Dendritic cell treated with granulocyte-macrophage colony-stimulating factor and Interleukin-4, amounts not matched to agents 40 ng/mL and 50 ng/mL, for 4 days (primary cell): Measurements from ENCODE around the gene ELMOD1.
"Not testable (repeated sequence)": the region's sequence is repeated elsewhere in the genome, so short reads cannot be mapped to it uniquely, and the experiment has no call there.

Experiments used
- H3K27ac Mint-ChIP-seq: one replicate; pipeline ENCODE4 v1.8.0; 2022; ENCODE audit warnings: mild to moderate bottlenecking, mixed read lengths
- H3K27me3 Mint-ChIP-seq: one replicate; pipeline ENCODE4 v1.8.0; 2022; ENCODE audit warnings: mild to moderate bottlenecking, mixed read lengths
- H3K36me3 Mint-ChIP-seq: one replicate; pipeline ENCODE4 v1.8.0; 2022; ENCODE audit warnings: low read depth, mixed read lengths
- H3K4me1 Mint-ChIP-seq: one replicate; pipeline ENCODE4 v1.8.0; 2022; ENCODE audit warnings: low read depth, mixed read lengths
- H3K4me3 Mint-ChIP-seq: one replicate; pipeline ENCODE4 v1.8.0; 2022; ENCODE audit warnings: mild to moderate bottlenecking, moderate library complexity, mixed read lengths
- H3K9me3 Mint-ChIP-seq: one replicate; pipeline ENCODE4 v1.8.0; 2022; ENCODE audit warnings: mixed read lengths
- intact Hi-C: fragments of 100-400 bp; cut with micrococcal nuclease; formaldehyde crosslinking; loops from one replicate; pipeline ENCODE4 v1.15.0; 2022

ELMOD1 gene

DNA sequence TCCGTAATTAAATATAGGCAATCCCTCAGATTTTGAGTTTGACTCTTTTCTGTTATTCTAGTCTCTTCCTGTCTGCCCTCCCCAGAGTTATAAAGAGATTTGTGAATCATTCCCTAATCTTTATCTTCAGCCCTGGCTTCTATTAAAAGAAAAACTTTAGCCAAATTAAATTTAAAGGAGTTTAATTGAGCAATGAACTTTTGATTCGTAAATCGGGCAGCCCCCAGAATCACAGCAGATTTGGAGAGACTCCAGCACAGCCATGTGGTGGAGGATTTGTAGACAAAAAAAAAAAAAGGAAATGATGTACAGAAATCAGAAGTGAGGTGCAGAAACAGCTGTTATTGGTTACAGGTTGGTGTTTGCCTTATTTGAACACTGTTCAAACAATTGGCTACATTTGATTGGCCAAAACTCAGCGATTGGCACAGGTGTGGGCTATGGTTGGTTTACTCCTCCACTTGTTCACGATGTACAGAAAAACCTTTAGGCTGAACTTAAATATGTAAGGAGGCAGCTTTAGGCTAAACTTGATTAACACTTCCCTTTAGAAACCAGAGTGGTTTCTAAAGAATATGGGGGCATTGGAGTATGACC is 23.1 kb upstream of the ELMOD1 start:
- intact Hi-C loops = no loop called here
- Mint-ChIP-seq H3K4me1 (peaks cover 32% of the 10 kb centered on the region), H3K9me3 (no peaks in the 10 kb centered on the region), H3K36me3 (peaks cover 11% of the 10 kb centered on the region), H3K27ac (no peak overlapping the region), H3K27me3 (peaks cover 13% of the 10 kb centered on the region), H3K4me3 (no peak overlapping the region)

DNA sequence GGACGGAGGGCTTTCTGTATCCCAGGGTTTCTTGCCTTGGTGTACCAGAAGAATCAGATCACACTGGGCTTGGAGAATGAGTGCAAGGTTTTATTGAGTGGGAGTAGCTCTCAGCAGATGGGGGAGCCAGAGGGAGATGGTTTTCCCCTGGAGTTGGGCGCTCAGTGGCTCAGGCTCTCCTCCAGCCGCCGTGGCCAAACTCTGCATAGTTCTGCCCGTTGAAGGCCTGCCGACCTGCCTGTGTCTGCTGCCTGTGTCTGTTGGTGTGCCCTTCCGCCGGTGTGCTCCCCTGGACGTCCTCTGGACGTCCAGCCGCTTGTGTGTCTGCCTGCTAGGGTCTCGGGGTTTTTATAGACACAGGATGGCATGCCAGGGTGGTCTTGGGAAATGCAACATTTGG is 20.9 kb upstream of the ELMOD1 start:
- H3K27ac Mint-ChIP-seq = no peak overlapping the region
- peaks cover 18% of the 10 kb centered on the region for H3K4me1 Mint-ChIP-seq
- intact Hi-C loops = no loop called here
- H3K36me3 Mint-ChIP-seq = peaks cover 8% of the 10 kb centered on the region
- H3K27me3 Mint-ChIP-seq = peaks cover 15% of the 10 kb centered on the region
- no peak overlapping the region for H3K4me3 Mint-ChIP-seq
- no peaks in the 10 kb centered on the region for H3K9me3 Mint-ChIP-seq

DNA sequence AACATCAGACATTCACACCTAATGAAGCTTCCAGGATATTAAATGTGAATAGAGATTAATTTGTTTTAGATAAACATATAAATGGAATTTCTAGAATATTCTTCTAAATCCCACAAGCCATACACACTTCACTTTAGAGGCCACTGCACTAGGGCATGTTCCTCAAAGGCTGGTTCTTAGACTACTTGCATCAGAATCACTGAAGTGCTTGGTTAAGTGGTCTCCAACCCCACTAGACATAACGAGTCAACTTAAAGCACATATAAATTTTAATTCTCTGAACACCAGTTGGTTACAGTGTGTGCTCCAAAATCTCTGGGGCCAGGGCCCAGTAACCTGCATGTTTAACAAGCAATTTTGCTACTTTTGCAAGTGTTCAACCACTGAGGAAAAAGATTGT is 17.5 kb upstream of the ELMOD1 start:
- peaks cover 15% of the 10 kb centered on the region for H3K27me3 Mint-ChIP-seq
- H3K36me3 Mint-ChIP-seq = no peaks in the 10 kb centered on the region
- H3K9me3 Mint-ChIP-seq = no peaks in the 10 kb centered on the region
- H3K4me1 Mint-ChIP-seq = no peaks in the 10 kb centered on the region
- H3K4me3 Mint-ChIP-seq = no peak overlapping the region
- no peak overlapping the region for H3K27ac Mint-ChIP-seq
- intact Hi-C loops = no loop called here

DNA sequence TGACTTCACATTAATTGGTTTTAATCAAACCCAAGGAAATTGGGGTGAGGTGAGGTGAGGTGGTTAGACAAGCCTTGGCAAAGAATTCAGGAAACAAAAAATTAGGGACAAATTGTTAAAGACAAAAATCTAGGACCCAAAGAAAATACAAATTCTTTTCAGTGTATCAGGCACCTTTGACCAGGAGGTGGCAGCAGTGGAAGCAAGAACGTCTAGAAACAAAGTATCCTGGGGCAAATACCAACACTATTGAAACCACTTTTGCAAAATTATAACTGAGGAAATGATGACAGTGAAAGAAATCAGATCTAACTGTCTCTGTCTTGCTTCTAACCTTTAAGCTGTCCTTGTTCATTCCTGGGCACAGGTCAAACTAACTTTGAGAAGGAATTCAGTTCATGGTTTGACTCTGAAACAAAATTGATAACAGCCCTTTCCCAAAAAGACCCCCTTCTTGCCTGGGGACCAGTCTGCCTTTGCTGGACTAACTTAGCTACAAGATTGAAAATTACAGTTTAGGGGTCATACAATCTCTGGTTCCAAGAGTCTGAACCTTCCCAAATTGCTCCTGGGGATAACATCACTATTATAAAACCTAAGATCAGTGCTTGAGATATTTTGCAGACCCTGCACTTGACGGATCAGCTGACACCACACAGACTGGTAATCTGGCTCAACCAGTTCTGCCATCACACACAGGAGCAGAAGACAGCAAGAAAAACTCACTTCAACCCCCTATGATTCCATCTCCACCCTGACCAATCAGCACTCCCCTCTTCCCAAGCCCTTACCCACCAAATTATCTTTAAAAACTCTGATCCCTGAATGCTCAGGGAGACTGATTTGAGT is 14.2 kb upstream of the ELMOD1 start:
- H3K27me3 Mint-ChIP-seq, H3K36me3 Mint-ChIP-seq, H3K4me3 Mint-ChIP-seq, H3K27ac Mint-ChIP-seq, H3K4me1 Mint-ChIP-seq, H3K9me3 Mint-ChIP-seq: not testable (repeated sequence)
- intact Hi-C loops = loop anchor here (1.0 kb wide), 1 partner anchor 113 kb away; no protein-coding TSS in a partner anchor

DNA sequence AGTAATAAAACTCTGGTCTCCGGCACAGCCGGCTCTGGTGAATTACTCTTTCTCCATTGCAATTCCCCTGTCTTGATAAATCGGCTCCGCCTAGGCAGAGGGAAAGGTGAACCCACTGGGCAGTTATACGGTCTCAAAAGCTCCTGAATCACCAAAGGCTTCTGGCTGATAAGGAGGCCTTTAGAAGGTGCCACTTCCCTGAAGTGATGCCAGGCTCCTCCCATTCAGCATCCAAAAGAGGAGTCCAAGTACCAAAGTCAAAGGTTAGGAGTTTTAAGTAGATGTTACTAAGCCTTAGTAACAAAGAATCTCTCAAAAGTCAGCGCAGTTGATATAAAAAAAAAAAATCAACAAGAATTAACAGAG is 13.6 kb upstream of the ELMOD1 start:
- no peaks in the 10 kb centered on the region for H3K36me3 Mint-ChIP-seq
- intact Hi-C loops = no loop called here
- H3K4me3 Mint-ChIP-seq = no peak overlapping the region
- H3K9me3 Mint-ChIP-seq = peaks cover 8% of the 10 kb centered on the region
- H3K4me1 Mint-ChIP-seq = no peaks in the 10 kb centered on the region
- H3K27ac Mint-ChIP-seq = no peak overlapping the region
- H3K27me3 Mint-ChIP-seq = peaks cover 5% of the 10 kb centered on the region

DNA sequence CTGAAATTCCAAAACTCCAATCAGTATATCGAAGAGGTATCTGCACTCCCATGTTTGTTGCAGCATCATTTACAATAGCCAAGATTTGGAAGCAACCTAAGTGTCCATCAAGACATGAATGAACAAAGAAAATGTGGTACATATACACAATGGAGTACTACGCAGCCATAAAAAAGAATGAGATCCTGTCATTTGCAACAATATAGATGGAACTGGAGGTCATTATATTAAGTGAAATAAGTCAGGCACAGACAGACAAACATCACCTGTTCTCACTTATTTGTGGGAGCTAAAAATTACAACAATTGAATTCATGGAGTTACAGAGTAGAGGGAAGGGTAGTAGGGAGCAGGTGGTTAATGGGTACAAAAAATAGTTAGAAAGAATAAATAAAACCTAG is 11.8 kb upstream of the ELMOD1 start:
- H3K4me1 Mint-ChIP-seq, H3K27me3 Mint-ChIP-seq, H3K9me3 Mint-ChIP-seq, H3K27ac Mint-ChIP-seq, intact Hi-C loops, H3K4me3 Mint-ChIP-seq, H3K36me3 Mint-ChIP-seq: not testable (repeated sequence)

DNA sequence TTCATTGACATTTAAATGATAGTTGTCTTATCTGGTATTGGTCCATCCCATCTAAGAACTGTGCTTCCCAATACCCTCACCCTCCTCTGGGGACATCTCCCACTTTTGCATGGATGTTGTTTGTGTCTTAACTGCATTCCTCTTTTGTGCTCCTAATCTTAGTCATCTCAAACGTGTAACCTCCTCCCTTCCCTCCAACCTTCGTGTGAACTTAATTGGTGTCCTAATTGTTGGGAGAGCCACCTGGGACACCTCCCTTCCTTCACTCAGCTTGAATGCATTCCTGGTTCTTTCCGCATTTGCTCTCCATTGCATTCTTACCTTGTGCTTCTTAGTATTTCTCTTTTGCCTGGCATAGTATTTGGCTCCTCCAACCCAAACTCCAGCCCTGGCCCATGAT is 9.8 kb upstream of the ELMOD1 start:
- Mint-ChIP-seq H3K4me1 (no peaks in the 10 kb centered on the region), H3K4me3 (no peak overlapping the region), H3K36me3 (no peaks in the 10 kb centered on the region), H3K9me3 (peaks cover 8% of the 10 kb centered on the region), H3K27ac (no peak overlapping the region), H3K27me3 (peaks cover 16% of the 10 kb centered on the region)
- intact Hi-C loops = no loop called here

DNA sequence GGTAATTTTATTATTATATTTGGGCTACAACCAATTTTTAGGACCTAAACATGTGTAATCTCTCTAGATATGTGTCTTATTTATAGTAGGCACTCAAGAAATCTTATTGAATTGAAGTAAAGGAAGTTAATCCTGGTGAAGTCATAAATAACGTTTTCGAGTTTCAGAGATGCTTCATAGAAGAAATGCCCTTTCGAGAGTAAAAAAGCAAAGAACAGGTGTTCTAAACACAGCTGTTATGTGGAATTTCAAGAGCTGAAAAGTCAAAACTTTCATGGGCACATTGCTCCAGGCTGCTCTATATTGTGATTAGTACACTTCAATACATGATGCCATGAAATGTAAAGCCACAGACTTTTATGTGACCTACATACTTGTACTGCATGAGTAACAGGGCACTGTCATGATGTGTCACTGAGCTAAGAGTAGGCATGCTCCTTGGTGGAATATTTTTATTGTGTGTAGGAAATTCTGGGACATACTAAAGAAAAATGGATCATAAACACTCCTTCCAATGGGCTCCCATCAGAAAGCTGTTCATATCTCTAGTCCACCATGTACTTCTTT is 7.2 kb upstream of the ELMOD1 start:
- Mint-ChIP-seq H3K4me3 (no peak overlapping the region), H3K9me3 (peaks cover 8% of the 10 kb centered on the region), H3K4me1 (no peaks in the 10 kb centered on the region), H3K27ac (no peak overlapping the region), H3K36me3 (no peaks in the 10 kb centered on the region), H3K27me3 (peaks cover 35% of the 10 kb centered on the region)
- intact Hi-C loops = no loop called here

DNA sequence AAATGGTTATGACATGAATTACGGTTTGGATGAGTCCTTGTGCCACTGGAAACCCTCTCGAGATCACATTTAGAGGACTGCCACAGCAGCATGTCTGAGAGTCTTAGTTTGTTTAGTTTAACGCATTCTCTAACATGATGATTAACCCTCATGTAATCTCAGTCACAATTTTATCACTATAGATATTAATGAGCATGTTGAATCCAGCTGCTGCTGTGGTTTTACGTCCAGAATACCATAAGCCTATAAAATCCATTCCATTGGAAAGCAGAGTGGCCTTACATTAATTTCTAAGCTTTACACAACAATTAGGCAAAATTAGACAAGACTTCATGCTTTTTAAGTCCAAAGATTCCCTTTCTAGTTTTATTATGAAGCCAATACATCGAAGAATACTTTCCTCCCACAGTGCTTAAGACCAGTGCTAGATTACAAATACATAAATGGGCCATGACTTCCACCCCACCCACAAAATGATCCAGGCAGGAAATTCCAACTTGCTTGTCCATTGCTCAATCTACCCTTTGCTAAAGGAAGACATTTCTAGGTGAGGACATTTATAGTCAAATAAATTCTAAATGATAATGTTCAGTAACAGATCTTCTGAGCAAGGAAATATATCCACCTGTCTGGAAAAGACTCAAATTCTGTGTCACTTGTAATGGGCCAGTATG is 3.5 kb upstream of the ELMOD1 start:
- Mint-ChIP-seq H3K9me3 (no peaks in the 10 kb centered on the region), H3K4me3 (no peak overlapping the region), H3K27me3 (peaks cover 70% of the 10 kb centered on the region), H3K36me3 (no peaks in the 10 kb centered on the region), H3K4me1 (peaks cover 22% of the 10 kb centered on the region), H3K27ac (no peak overlapping the region)
- intact Hi-C loops = no loop called here

DNA sequence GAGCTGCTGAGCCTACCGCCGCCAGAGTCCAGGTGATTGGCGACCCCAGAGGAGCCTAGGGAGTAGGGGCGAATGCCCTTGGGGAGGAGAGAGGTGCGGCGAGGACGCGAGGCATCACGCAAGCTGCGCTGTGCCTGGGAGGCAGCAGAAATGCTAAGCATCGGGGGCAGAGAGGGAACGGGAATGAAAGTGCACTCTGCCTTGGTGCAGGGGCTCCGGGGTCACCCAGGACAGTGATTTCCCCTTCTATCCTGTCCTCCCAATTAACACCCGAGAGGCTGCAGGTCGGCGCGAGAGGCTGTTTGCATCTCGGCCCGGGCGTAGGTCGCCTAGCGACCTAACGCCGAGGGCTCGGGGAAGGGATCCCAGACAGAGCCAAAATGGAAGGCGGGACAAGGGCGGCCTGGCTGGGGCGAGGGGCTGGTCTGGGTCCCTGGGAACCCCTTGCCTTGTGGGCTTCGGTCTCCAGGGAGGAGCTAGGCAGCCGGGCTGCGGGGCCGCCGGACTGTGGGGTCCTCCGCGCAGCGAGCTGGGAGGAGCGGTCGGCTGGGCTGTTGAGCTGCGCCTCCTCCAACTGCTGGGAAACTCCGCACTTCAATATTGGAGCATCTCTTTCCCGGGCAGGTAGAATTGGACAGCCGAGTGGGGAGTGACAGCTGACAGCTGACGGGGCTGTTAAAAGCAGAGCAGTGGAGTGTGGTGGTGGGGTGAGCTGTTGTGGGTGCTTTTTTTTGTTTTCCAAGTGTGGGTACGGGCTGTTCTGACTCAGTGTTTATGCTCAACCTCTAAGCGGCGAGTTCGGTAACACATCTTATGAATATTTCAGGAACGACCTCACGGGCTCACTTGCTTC is 657 bp downstream of the ELMOD1 start:
- peak overlapping the region; percentile 73 for H3K4me3 Mint-ChIP-seq
- H3K9me3 Mint-ChIP-seq = no peaks in the 10 kb centered on the region
- H3K27ac Mint-ChIP-seq = no peak overlapping the region
- intact Hi-C loops = no loop called here
- peaks cover 22% of the 10 kb centered on the region for H3K4me1 Mint-ChIP-seq
- peaks cover 74% of the 10 kb centered on the region for H3K27me3 Mint-ChIP-seq
- no peaks in the 10 kb centered on the region for H3K36me3 Mint-ChIP-seq

DNA sequence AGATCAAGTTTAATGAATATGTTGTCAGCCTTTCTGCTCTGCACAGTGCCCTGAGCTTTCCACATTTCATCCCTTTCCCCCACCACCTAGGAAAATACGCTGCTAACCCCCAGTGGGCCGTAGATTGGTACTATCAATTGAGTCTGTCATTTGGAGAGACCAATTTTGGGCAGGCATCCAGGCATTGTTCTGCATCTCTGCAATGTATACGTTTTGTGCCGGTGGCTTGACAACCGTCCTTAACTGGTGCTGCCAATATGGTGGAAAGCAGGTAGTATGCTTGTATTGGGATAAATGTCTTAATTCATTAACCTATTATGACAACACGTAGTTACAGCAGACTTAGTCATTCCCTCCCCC is 1.3 kb downstream of the ELMOD1 start:
- Mint-ChIP-seq H3K4me3 (no peak overlapping the region), H3K27ac (no peak overlapping the region), H3K9me3 (no peaks in the 10 kb centered on the region), H3K4me1 (peaks cover 22% of the 10 kb centered on the region), H3K36me3 (no peaks in the 10 kb centered on the region), H3K27me3 (peaks cover 76% of the 10 kb centered on the region)
- intact Hi-C loops = no loop called here

DNA sequence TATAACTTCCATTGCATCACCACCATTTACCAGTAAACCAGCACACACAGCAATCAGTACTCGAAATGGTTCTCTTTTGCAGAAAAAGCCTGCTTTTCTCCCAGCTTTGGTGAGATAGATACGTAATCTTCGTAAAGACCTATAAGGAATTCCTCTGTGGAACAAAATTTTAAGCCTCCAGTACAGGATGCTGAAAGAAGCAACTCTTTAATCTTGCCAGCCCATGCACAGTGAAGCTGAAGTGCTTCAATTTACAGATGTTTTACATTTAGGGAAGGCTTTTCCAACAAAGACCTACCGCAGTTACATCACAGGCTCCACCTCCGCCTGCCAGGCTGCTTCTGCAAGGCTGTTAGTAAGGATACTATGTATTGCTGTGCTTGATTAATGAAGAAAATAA is 1.9 kb downstream of the ELMOD1 start:
- intact Hi-C loops = no loop called here
- Mint-ChIP-seq H3K9me3 (no peaks in the 10 kb centered on the region), H3K36me3 (no peaks in the 10 kb centered on the region), H3K4me3 (no peak overlapping the region), H3K4me1 (peaks cover 22% of the 10 kb centered on the region), H3K27ac (no peak overlapping the region), H3K27me3 (peaks cover 73% of the 10 kb centered on the region)

DNA sequence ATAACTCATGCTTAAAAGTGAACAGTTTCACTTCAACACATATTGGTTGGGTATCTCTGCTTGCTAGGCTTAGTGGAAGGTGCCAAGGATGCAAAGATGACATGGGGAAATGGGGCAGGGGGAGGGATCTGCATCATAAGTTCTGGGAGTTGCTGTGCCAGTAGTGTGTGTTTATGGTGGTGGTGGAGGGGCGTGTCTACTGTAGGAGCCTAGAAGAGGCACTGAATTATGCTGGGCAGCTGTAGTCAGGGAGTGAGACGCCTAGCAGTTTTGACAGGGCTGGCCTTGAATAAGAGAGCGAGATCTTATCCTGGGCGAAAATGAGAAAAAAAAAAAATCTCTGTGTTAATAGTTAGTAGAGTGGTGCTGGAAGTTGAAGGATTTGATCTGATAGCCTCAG is 3.0 kb downstream of the ELMOD1 start:
- Mint-ChIP-seq H3K4me3 (no peak overlapping the region), H3K36me3 (no peaks in the 10 kb centered on the region), H3K4me1 (peaks cover 22% of the 10 kb centered on the region), H3K27ac (no peak overlapping the region), H3K27me3 (peaks cover 63% of the 10 kb centered on the region), H3K9me3 (no peaks in the 10 kb centered on the region)
- intact Hi-C loops = no loop called here

DNA sequence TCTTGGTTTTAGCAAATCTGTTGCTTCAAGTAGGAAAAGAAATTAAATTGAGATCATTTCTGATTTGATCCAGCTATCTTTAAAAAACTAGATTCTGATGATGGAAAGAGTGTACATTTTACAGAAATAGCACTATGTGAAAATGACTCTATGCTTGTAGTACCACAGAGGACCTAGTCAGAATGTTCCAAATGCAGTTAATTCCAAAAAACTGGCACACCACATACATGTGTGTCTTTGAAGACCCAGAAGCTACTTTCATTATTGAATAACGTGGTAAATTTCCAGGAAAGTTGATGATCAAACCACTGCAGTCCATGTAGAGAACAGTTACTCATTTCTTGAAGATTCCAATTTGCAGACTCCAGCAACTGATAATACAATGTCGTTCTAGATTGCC is 3.8 kb downstream of the ELMOD1 start:
- H3K36me3 Mint-ChIP-seq = no peaks in the 10 kb centered on the region
- H3K4me3 Mint-ChIP-seq = no peak overlapping the region
- peaks cover 55% of the 10 kb centered on the region for H3K27me3 Mint-ChIP-seq
- intact Hi-C loops = no loop called here
- H3K27ac Mint-ChIP-seq = no peak overlapping the region
- no peaks in the 10 kb centered on the region for H3K9me3 Mint-ChIP-seq
- H3K4me1 Mint-ChIP-seq = peaks cover 22% of the 10 kb centered on the region
